CD14-positive monocyte (primary cell): Measurements from ENCODE around the gene KMT2B. TPM values are rescaled to one million over a fixed set of nuclear protein-coding genes. Genes with fewer than 3 reads are reported as not detected.

Source experiments
- DNase-seq, 3 donors: peaks; one replicate each; pipeline ENCODE4 v3.0.0-alpha.2; 2011 to 2022
- H2AFZ ChIP-seq: 2 replicates; pipeline ENCODE4 v1.6.0; 2012; ENCODE audit warnings: mild to moderate bottlenecking, low read depth, low read length, inconsistent platforms; ENCODE audit not compliant: insufficient read depth, poor library complexity, severe bottlenecking
- H3K27ac ChIP-seq, 2 donors: 1 replicate in 1 of 2; 2 replicates in 1 of 2; pipeline ENCODE4 v1.5.1; 2012 to 2013; ENCODE audit warnings: low read length in 2 of 2, control low read depth in 1 of 2, inconsistent platforms in 1 of 2, low read depth in 1 of 2, mild to moderate bottlenecking in 1 of 2
- H3K27me3 ChIP-seq, 2 donors: one replicate each; pipeline versions ENCODE4 v1.6.0 to v1.6.1; 2011 to 2013; ENCODE audit warnings: low read length in 2 of 2; ENCODE audit not compliant: control insufficient read depth in 2 of 2, insufficient read depth in 2 of 2
- H3K36me3 ChIP-seq, 2 donors: replicated peaks in 1 of 2; 1 replicate in 1 of 2; 2 replicates in 1 of 2; pipeline versions ENCODE4 v1.5.1 to v1.6.1; 2012 to 2013; ENCODE audit warnings: low read length in 2 of 2, control low read depth in 1 of 2, inconsistent platforms in 1 of 2, mild to moderate bottlenecking in 1 of 2; ENCODE audit not compliant: insufficient read depth in 2 of 2, control insufficient read depth in 1 of 2
- H3K4me1 ChIP-seq, 2 donors: 1 replicate in 1 of 2; 2 replicates in 1 of 2; pipeline versions ENCODE4 v1.5.1 to v1.6.1; 2012 to 2013; ENCODE audit warnings: low read length in 2 of 2, control low read depth in 1 of 2, inconsistent platforms in 1 of 2, mild to moderate bottlenecking in 1 of 2, moderate library complexity in 1 of 2; ENCODE audit not compliant: insufficient read depth in 2 of 2, control insufficient read depth in 1 of 2
- H3K4me2 ChIP-seq: replicated peaks from 2 replicates; pipeline ENCODE3; 2012; ENCODE audit warnings: low read length, moderate library complexity, mild to moderate bottlenecking; ENCODE audit not compliant: poor library complexity, severe bottlenecking; ENCODE audit errors: extremely low read depth
- H3K4me3 ChIP-seq, 3 experiments: fragments of 200-600 bp in 1 of 3; sonication (generic) in 1 of 3; replicated peaks in 1 of 3; 1 replicate in 2 of 3; 2 replicates in 1 of 3; pipeline ENCODE4 v1.5.1; 2011 to 2013; ENCODE audit warnings: low read length in 3 of 3, mild to moderate bottlenecking in 3 of 3, control low read depth in 2 of 3, low read depth in 2 of 3, inconsistent platforms in 1 of 3, moderate library complexity in 1 of 3
- H3K79me2 ChIP-seq: 2 replicates; pipeline ENCODE4 v1.6.0; 2012; ENCODE audit warnings: mild to moderate bottlenecking, control low read depth, inconsistent platforms, low read length, moderate library complexity; ENCODE audit not compliant: insufficient read depth
- H3K9ac ChIP-seq: 2 replicates; pipeline ENCODE4 v1.6.0; 2017; ENCODE audit warnings: low read length, mild to moderate bottlenecking; ENCODE audit not compliant: insufficient read depth, poor library complexity, severe bottlenecking
- H3K9me3 ChIP-seq, 2 donors: replicated peaks in 1 of 2; 1 replicate in 1 of 2; 2 replicates in 1 of 2; pipeline versions ENCODE4 v1.5.1 to v1.6.1; 2012 to 2013; ENCODE audit warnings: low read length in 2 of 2, control low read depth in 1 of 2; ENCODE audit not compliant: control insufficient read depth in 1 of 2, insufficient read depth in 1 of 2
- H4K20me1 ChIP-seq: 2 replicates; pipeline ENCODE4 v1.6.0; 2012; ENCODE audit warnings: mild to moderate bottlenecking, low read length, control low read depth, moderate library complexity; ENCODE audit not compliant: insufficient read depth
- H3K27ac Mint-ChIP-seq, 7 donors: one replicate each; pipeline ENCODE4 v1.8.0; 2020; ENCODE audit warnings: mild to moderate bottlenecking in 7 of 7, mixed read lengths in 7 of 7, moderate library complexity in 6 of 7, inconsistent platforms in 2 of 7
- H3K27me3 Mint-ChIP-seq, 3 donors: one replicate each; pipeline ENCODE4 v1.8.0; 2021 to 2022; ENCODE audit warnings: low read depth in 3 of 3, mild to moderate bottlenecking in 3 of 3, mixed read lengths in 3 of 3, moderate library complexity in 3 of 3, inconsistent platforms in 1 of 3
- H3K36me3 Mint-ChIP-seq, 2 donors: one replicate each; pipeline ENCODE4 v1.8.0; 2020; ENCODE audit warnings: mixed read lengths in 2 of 2, inconsistent platforms in 1 of 2, mild to moderate bottlenecking in 1 of 2
- H3K4me1 Mint-ChIP-seq: one replicate; pipeline ENCODE4 v1.8.0; 2020; ENCODE audit warnings: mild to moderate bottlenecking, mixed read lengths
- H3K4me3 Mint-ChIP-seq, 2 donors: one replicate each; pipeline ENCODE4 v1.8.0; 2020; ENCODE audit warnings: mild to moderate bottlenecking in 2 of 2, mixed read lengths in 2 of 2, moderate library complexity in 1 of 2
- H3K9me3 Mint-ChIP-seq, 7 donors: one replicate each; pipeline ENCODE4 v1.8.0; 2020 to 2022; ENCODE audit warnings: mixed read lengths in 7 of 7, mild to moderate bottlenecking in 6 of 7, moderate library complexity in 6 of 7, inconsistent platforms in 2 of 7
- CTCF ChIP-seq: fragments of 200-600 bp; IDR thresholded peaks from one replicate; pipeline ENCODE4 v1.8.0; 2022; ENCODE audit warnings: antibody characterized with exemption, mild to moderate bottlenecking
- WGBS: methylation state at CpG from one replicate; pipeline ENCODE4 v1.1.5; 2013; ENCODE audit warnings: missing lambda C conversion rate; ENCODE audit not compliant: insufficient coverage; 5-methylcytosine and 5-hydroxymethylcytosine counted together
- intact Hi-C, 2 donors: fragments of 100-400 bp; cut with micrococcal nuclease; formaldehyde crosslinking; loops; one replicate each; pipeline versions ENCODE4 v1.15.0 to v1.15.1; 2023
- polyA plus RNA-seq, 3 donors: library from polyadenylated mRNA; depleted of rRNA in 1 of 3; unstranded in 2 of 3; stranded (reverse) in 1 of 3; fragments of 300-500 nt in 2 of 3; fragments of >200 nt in 1 of 3; fragmentation: Illumina TruSeq in 2 of 3; gene quantifications; 1 replicate in 2 of 3; 2 replicates in 1 of 3; pipeline ENCODE4 v1.2.3, GENCODE V29; 2012 to 2021

The KMT2B gene
- polyA plus RNA-seq, 3 donors, result 0.32 to 63.6 (median 0.65) TPM

- Histone ChIP-seq H2AFZ (no peak overlapping the region), H3K36me3 (peaks cover 22 to 29% of the 10 kb centered on the region in 2 donors), H3K79me2 (peaks cover 20% of the 10 kb centered on the region), H3K27me3 (no peaks in the 10 kb centered on the region), H3K4me1 (peaks cover 14 to 19% of the 10 kb centered on the region in 2 donors), H3K9me3 (no peaks in the 10 kb centered on the region), H3K9ac (no peak overlapping the region), H3K27ac (no peak overlapping the region), H4K20me1 (no peaks in the 10 kb centered on the region), H3K4me2 (no peak overlapping the region), H3K4me3 (no peak overlapping the region)
- DNase-seq, result no peak
- peaks cover 0 to 5% (median 4%) of the 10 kb centered on the region in 3 donors for H3K27me3 Mint-ChIP-seq
- no peak overlapping the region for H3K27ac Mint-ChIP-seq
- H3K4me3 Mint-ChIP-seq, result no peak overlapping the region
- TF ChIP-seq CTCF, result no peak
- peaks cover 25 to 42% of the 10 kb centered on the region in 2 donors for H3K36me3 Mint-ChIP-seq
- H3K9me3 Mint-ChIP-seq, result no peaks in the 10 kb centered on the region
- intact Hi-C loops, result loop anchor here in 1 of 2 donors (5.0 to 10.0 kb wide), 3 partner anchors 36 to 277 kb away; partner anchors contain the start of genes IGFLR1, THAP8 and WDR62
- peaks cover 23% of the 10 kb centered on the region for H3K4me1 Mint-ChIP-seq
- WGBS, result 81% methylated on average over 6 of the region's 7 CpGs
Observed at GRCh38 chr19:35777961-35778360, 60.2 kb downstream of the KMT2B start.

GRCh38 chr19:35779033-35779432, 61.2 kb downstream of the KMT2B start:
- Mint-ChIP-seq H3K4me1 (peaks cover 23% of the 10 kb centered on the region), H3K9me3 (no peaks in the 10 kb centered on the region), H3K27ac (no peak overlapping the region), H3K27me3 (peaks cover 0 to 5% (median 3%) of the 10 kb centered on the region in 3 donors), H3K4me3 (no peak overlapping the region), H3K36me3 (peaks cover 31 to 53% of the 10 kb centered on the region in 2 donors)
- no peak for TF ChIP-seq CTCF
- WGBS, result 98% methylated on average over 8 of the region's 8 CpGs
- no peak overlapping the region for H2AFZ ChIP-seq
- H3K9ac ChIP-seq, result no peak overlapping the region
- H3K4me2 ChIP-seq, result no peak overlapping the region
- no peak overlapping the region for H3K4me3 ChIP-seq
- intact Hi-C loops, result loop anchor here in 1 of 2 donors (5.0 to 10.0 kb wide), 3 partner anchors 37 to 276 kb away; partner anchors contain the start of genes IGFLR1, THAP8 and WDR62
- no peaks in the 10 kb centered on the region for H4K20me1 ChIP-seq
- no peak for DNase-seq
- H3K4me1 ChIP-seq, result peaks cover 14 to 19% of the 10 kb centered on the region in 2 donors
- no peak overlapping the region for H3K27ac ChIP-seq
- peaks cover 20% of the 10 kb centered on the region for H3K79me2 ChIP-seq
- no peaks in the 10 kb centered on the region for H3K27me3 ChIP-seq
- H3K36me3 ChIP-seq, result peaks cover 26 to 40% of the 10 kb centered on the region in 2 donors
- no peaks in the 10 kb centered on the region for H3K9me3 ChIP-seq
